GM12801 (cell line): ENCODE results near the gene GPATCH11.

Experiments
- CTCF ChIP-seq: IDR thresholded peaks from one replicate; pipeline ENCODE4 v1.5.1; 2011; ENCODE audit warnings: control low read depth; ENCODE audit not compliant: insufficient read length; ENCODE audit errors: extremely low read depth

The GPATCH11 gene

GRCh38 chr2:37083873-37084794 lies at the start of gene GPATCH11, which contains the start of gene HEATR5B:
Gene GPATCH11, plus strand, starts transcription at chr2:37084518. Its CDS starts 3,864 bp downstream, at chr2:37088382.
Gene HEATR5B, minus strand, starts transcription at chr2:37084372. Its CDS starts 958 bp downstream, at chr2:37083414.
- no peak for TF ChIP-seq CTCF

GRCh38 chr2:37037771-37038170 lies 46.5 kb upstream of the GPATCH11 start:
- no peak for TF ChIP-seq CTCF

- TF ChIP-seq CTCF: no peak
Measured at GRCh38 chr2:37039580-37039979, 44.7 kb upstream of the GPATCH11 start.

- no peak for TF ChIP-seq CTCF
Measured at GRCh38 chr2:37052600-37053332, 31.6 kb upstream of the GPATCH11 start.

GRCh38 chr2:37059841-37060240 lies 24.5 kb upstream of the GPATCH11 start:
- TF ChIP-seq CTCF: no peak

GRCh38 chr2:37060446-37060845 lies 23.9 kb upstream of the GPATCH11 start:
- TF ChIP-seq CTCF: no peak

GRCh38 chr2:37061013-37061711 lies 23.2 kb upstream of the GPATCH11 start:
- no peak for TF ChIP-seq CTCF
